HG03354 (cell line): ENCODE data around the gene MRFAP1L1.
"Not testable (repeated sequence)": the region's sequence is repeated elsewhere in the genome, so short reads cannot be mapped to it uniquely, and the experiment has no call there.

Experiments
- ATAC-seq: cut with Tn5 transposase; IDR thresholded peaks from one replicate; pipeline ENCODE4 v1.9.1; 2021; ENCODE audit warnings: mild to moderate bottlenecking; ENCODE audit not compliant: unreplicated experiment, poor library complexity, severe bottlenecking

The MRFAP1L1 gene

DNA sequence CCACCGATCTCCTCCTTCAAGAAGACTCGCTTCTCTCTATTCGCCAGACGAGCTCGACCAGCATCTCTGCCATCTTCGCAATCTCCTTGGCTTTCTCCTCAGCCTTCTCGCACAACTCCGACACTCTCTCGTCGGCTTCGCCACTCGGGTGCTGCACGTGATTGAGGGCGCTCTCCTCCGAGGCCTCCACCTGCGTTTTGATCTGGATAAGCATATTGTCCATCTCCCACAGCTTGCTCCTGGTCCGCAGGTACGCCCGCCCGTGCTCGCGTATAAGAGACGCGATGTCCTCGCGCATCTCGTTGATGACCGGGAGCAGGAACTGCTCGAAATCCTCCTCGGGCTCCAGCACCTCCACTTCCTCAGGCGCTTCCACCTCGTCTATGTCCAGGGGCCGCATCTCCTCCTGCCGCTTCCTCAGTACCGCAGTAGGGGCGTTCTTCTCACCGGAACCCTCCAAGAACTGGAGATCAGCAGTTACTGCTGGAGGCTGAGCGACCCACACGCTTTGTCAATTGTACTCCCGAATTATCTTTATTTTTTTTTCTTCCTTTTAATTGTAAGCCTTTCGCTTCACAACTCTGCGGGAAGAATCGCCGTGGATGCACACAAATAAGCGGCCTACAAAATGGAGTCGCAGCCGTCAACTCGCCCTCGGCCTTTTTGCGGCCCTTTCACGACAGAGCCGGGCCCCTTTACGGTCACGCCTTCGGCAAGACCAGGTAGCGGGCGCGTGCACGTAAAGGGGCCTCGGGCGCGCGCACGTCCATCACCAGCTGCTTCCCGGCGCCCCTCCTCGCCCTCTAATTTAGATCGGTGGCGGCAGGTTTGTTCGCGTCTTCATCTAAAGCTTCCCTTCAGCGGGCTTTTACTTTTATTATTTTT lies at the start of gene MRFAP1L1:
TSS of gene MRFAP1L1 (minus strand) at position 636 of the 885 bp plus-strand sequence. CDS start at position 400, 236 bp downstream.
- ATAC-seq = peak; percentile 71

DNA sequence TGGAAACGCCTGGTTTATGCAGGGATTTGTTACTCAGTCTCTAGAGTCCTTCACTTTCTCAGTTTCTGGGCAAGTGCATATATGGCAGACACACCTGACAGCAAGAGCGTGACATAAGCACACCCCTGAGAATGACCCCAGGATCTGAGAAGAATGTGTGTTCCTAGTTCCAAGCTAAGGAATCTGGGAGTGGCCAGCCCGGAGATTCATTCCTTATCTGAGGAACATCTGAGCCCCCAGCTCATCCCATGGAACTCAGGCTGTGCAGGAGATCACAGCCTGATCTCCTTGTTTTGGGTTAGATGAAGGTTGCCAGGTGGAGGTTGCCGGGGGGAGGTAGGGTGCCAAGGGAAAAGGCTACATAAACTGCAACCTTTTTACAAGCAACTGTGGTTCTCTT lies 49.1 kb upstream of the MRFAP1L1 start:
- ATAC-seq = no peak

DNA sequence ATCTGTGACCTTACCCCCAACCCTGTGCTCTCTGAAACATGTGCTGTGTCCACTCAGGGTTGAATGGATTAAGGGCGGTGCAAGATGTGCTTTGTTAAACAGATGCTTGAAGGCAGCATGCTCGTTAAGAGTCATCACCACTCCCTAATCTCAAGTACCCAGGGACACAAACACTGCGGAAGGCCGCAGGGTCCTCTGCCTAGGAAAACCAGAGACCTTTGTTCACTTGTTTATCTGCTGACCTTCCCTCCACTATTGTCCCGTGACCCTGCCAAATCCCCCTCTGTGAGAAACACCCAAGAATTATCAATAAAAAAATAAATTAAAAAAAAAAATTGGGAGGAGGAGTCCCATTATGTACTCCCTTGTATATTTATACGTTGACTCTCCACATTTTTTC lies 46.7 kb upstream of the MRFAP1L1 start:
- not testable (repeated sequence) for ATAC-seq

DNA sequence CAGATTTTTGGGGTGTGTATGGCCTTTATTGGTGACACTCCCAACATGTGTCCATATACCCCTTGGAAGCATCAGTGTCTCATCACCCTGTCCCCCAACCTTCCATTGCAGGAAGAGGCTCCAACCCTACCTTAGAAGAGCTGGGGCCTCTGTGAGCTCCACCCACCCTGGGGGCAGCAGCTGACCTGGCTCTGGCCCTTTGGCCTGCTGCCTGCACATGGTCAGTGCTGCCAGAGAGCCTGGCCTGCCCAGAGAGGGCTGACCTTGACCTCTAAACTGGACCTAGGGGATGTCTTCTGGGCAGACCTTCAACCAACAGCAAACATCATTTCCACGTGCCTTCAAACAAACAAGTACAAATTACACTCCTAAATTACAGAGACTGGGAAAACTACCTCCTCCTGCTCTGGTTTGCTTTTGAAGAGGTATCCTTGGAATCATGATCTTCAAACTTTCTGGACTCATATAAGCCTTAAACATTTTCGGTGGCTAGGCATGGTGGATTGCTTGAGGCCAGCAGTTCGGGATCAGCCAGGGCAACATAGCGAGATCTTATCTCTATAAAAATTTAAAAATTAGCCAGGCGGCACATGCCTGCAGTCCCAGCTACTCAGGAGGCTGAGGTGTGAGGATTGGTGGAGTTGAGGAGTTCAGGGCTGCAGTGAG lies 45.6 kb upstream of the MRFAP1L1 start:
- no peak for ATAC-seq

DNA sequence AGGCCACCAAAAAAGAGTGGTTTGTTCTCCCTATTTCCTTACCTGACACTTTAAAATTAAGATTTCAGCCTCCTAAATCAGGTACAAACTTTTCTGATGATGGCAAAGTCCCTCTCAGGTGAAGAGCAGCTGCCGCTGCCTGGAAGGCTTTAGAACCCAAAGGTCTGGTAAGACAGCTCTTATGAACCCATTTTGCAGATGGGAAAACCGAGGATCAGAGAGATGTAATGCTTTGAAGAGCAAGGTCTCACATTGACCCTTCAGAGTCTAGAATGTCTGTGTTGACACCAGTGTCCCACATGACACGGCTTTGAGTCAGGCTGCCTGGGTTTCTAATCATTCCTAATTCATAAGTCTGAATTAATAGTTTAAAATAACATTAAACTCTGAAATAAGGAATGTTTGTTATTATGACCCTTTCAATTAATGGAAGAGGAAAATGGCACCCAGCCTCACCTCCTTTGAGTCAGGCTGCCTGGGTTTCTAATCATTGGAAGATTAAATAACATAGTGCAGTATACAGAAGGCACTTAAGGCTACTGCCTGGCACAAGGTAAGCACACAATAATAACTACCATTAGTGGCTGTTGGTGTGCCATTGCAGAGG lies 44.9 kb upstream of the MRFAP1L1 start:
- no peak for ATAC-seq

DNA sequence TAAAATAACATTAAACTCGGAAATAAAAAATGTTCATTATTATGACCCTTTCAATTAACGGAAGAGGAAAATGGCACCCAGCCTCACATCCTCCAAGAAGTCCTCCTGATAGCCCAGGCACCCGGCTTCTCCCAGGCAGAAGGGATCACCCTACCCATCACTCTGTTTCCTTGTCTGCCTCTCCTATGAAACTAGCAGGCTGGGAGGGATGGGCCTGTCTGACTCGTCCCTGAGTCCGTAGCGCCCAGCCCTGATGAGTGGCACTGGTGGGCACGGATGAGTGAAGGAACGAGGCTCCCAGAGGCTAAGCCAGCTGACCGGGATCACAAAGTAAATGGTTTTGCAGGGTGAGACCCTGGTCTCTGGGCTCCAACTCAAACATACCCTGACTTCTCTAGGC lies 44.2 kb upstream of the MRFAP1L1 start:
- no peak for ATAC-seq

DNA sequence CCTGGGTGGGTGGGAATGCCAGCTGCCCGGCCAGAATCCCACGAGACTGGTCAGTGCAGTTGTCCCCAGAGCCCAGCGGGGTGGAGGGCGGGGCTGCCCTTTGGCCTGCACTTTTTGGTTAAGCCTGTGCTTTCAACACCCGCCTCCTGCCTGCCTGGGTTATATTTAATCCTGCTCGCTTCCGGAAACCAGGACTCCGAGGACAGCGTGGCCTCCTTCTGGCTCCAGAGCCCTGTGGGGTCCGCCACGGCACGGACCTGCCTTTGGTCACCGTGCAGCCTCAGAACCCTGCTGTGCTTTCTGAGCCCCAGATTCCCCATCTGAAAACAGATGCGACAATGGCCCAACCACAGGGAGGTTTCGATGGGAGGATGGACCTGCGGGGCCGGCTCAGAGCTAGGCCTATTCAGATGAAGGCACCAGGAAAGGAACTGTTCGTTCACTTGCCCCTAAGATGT lies 43.5 kb upstream of the MRFAP1L1 start:
- ATAC-seq = no peak

DNA sequence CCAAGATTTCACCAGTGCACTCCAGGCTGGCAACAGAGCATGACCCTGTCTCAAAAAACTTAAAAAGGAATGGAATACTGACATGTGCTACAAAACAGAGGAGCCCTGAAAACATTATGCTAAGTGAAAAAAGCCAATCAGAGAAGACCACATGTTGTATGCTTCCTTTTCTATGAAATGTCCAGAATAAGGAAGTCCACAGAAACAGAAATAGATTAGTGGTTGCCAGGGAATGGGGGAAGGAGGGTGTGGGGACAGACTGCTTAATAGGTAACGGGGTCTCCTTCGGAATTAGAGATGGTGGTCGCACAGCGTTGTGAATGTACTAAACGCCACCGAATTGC lies 42.8 kb upstream of the MRFAP1L1 start:
- ATAC-seq = no peak

DNA sequence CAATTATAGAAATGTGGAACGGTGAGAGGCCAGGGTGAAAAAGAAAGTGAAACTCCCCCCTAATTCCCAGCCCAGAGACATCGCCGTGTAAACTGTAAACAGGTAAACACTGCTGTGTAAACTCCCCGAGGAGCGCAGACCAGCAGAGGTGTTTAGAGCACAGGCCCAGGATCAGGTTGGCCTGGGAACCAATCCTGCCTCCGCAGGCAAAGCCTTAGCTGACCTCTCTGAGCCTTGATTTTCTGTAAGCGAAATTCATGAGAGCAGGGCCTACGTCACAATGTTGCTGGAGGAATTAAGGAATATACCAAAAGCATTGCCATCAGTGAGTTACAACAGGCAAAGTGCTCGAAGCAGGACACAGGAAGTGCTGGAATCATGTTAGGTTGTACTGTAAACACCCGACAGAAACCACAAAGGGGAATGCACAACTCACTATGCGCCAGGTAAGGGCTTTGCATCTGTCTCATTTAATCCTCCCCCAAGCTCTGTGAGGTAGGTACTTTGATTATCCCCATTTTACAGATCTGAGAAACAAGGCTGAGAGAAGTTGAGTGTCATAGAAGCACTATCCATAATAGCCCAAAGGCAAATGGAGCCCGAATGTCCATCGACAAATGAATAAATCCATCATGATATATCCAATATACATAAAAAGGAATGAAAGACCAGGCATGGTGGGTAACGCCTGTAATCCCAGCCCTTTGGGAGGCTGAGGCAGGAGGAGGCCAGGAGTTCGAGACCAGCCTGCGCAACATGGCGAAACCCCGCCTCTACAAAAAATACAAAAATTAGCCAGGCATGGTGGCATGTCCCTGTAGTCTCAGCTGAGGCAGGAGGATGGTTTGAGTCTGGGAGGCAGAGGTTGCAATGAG lies 42.2 kb upstream of the MRFAP1L1 start:
- peak; percentile 45 for ATAC-seq

DNA sequence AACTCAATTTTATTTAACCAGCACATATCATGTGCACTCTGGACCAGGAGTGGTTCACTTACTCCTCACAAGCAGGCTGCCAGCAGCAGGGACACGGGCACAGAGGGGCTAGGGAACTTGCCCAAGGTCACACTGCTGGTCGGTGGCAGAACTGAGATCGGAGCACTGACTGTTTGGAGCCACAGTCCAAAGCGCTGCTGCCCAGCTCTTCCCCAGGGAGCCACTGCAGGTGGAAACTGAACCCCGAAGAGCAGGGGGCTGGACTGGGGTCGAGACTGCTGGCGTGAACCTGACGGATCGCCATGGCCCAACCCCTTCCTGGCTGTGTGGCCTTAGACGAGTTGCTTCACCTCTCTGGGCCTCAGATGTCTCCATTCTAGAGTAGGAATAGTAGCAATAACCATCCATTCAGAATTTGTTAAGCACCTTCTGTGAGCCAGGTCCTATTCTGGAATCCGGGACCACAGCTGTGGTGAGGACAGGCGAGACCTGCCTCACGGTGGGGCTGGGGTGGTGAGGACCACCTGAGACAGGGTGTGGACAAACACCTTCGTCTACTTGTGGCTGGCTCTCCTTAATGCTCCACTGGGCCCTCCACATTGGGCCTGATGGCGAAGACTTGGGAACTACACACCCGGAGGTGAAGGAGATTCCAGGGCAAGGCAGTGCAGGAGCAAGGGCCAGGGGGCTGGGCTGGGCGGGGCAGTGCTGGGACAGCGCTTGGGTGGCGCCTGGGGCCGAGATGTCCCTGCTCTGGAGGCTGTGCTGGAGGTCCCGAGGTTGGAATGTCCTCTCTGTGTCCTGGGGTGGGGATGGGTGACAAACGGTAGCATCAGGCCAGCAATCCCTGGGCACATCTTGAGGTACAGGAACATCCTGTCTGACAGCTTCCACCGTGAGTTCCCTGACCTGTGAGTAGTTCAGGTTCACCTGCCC lies 40.9 kb upstream of the MRFAP1L1 start:
- ATAC-seq = no peak

DNA sequence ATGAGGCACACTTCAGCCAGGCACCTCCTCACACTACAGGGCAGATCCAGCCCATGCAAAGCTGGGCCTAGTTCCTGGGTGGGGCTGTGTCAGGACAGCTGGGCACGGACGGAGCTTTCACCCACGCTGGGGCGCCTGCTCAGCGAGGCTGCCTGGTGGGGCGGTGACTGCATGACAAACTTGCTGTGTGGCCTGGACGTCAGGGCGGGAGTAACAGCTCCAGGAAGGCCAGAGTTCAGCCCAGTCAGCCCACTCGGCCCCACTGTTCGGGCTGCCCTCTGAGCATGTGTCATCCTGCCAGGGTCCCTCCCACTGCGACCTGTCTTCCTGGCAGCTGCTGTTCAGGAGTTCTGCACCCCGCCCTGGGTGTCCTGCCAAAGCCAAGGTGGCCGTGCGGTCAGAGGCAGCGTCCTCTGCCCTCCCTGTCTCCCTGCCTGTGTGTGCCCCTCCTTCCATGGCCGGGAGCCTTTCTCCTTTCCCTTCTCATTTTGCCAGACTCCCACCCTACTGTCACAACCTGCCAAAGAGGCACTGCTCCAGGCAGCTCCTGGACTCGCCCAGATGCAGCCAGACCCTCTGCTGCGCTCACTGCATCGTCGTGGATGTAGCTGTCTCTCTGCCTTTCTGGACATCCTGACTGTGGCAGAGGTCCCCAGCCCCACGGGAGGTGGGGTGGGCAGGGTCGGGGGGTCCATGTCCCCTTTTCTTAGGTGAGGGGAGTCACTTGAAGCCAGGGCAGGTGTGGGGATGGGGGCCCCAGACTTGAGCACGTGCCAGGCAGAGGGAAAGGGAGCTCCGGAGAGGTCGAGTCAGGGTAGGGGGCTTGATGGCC lies 39.9 kb upstream of the MRFAP1L1 start:
- no peak for ATAC-seq

DNA sequence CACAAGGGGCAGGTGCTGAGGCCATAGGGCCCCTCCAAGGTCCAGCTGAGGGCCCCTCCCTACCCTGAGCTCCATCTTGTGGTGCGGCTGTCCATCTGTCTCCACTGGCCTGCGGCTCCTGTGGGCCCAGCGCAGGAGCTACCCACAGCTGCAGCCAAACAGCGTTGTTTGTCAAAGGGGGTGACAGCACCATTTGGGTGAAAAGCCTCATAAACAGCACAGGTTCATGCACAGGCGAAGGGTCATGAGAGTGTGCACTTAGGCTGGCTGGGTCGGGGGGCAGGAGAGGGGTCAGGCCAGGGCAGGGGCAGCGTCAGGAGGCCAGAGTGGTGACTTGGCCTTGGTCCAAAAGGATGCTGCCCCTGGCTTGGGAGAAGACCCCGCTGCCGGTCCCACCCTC lies 38.6 kb upstream of the MRFAP1L1 start:
- no peak for ATAC-seq

DNA sequence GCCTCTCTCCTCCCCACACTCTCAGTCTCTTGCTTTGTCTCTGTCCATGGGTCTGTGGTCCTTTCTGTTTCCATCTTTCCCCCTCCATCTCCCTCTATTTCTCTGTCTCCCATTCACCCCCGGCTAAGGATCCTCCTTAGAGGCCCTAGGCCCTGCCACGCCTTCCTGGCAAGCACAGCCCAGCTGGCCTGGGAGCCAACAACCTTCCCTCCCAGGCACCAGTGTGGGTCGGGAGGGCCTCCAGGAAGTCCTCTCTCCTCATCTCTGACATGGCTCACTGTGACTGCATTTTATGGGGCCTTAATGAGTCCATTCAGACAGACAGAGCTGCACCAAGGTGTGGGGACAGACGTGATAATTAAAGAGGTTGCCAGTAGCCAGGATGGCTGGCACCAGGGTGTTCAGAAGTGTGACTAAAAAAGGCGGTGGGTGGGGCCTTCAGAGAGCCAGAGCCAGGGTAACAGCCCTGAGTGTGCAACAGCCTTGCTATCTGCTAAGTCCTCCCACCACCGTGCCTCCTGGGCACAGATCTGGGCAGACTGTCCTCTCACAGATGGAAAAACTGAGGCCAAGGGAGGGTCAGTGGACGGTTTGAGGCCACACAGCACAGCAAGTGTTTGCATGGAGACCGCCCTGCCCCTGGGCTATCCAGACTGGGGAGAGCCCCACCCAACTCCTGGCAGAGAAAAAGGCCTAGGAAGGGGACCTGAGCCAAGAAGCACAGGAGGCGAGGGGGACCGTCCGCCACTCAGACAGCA lies 37.8 kb upstream of the MRFAP1L1 start:
- ATAC-seq = no peak

DNA sequence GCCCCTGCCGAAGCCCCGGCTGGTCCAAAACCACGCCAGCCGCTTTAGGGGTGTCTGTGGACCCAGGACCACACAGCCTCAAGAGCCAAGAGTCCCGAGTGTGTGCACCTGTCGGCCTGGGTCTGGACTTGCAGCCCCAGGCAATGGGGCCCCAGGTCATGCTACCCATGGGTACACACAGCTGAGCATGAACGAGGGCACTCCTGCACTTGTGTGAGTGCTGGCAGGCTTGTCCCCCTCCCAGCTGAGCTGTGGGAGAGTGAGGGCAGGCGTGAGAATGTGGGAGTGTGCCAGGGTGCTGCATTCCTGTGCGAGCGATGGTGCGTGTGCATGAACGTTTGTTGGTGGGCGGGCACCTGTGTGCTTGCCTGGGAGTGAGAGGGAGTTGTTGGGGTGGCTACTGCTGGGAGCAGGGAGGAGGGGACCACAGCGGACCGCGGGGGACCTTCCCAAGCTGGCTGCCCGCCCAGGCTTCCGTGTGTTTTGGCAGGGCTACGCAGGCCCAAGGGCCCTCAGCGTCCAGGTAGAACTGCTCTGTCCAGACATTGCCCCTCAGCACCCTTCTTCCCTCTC lies 37.1 kb upstream of the MRFAP1L1 start:
- ATAC-seq = no peak

DNA sequence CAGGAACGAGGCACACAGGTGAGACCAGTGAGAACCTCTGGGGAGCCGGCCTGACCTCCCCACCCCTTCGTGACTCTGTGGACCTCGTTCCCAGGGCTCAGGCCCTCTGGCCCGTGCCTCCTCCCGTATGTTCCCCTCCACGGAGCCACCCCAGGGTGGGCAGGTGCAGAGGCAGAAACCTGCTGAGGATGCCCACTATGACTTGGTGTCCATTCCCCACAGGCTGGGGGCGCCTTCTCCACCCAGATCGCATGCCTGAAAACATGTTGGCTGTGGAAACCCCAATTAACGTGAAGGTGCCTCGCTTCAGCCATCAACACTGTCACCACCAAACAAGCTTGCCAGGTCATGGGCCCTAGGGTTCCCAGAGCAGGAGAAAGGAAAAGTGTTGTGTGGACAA lies 33.3 kb upstream of the MRFAP1L1 start:
- no peak for ATAC-seq

DNA sequence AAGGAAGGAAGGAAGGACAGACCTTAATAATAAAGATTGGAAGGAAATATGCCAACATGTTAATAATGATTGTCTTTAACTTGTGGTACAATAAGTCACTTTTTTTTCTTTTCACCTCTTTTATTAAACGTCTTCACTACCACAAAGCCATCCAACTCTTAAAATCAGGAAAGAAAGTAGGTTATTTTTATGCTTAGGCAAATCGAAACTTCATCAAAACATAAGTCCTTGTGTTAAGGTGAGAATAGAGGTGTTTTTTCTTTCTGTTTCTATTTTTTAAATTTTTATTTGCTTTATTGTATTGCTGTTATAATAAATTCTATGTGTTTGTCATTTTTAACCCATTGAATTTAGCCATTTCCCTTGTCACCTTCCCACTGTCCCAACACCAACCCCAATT lies 32.8 kb upstream of the MRFAP1L1 start:
- ATAC-seq = no peak

DNA sequence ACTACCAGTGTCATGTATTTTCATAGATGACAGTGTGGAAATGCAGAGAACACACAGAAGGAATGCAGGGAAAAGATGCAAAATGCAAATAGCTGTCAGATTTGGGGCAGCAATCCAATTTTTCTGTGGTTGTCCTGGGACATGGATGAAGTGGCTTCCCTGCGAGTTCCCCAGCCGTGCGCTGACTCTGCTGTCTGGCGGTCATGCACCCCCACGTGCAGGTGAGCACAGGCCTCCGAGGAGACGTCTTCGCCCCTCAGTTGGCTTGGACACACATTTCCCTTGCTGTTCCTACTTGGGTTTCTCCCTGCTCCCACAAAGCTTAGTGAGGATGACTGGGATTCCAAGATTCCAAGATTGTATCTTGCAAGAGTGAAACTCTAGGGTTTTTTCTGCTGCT lies 30.7 kb upstream of the MRFAP1L1 start:
- ATAC-seq = no peak
